Daoy (cell line): ENCODE results near the gene MRPS18B. TPM values are rescaled to one million over a fixed set of nuclear protein-coding genes. Genes with fewer than 3 reads are reported as not detected.

Source experiments
- DNase-seq: peaks from one replicate; pipeline ENCODE4 v3.0.0-alpha.2; 2015; ENCODE audit warnings: low read depth
- total RNA-seq: library from RNA; depleted of rRNA; stranded (reverse); fragments of >200 nt; shearing (Covaris generic); gene quantifications from 2 replicates; pipeline ENCODE4 v1.2.3, GENCODE V29; 2014

MRPS18B gene
- total RNA-seq, 1 experiment from 2014 or later, result 93.5 TPM

DNA sequence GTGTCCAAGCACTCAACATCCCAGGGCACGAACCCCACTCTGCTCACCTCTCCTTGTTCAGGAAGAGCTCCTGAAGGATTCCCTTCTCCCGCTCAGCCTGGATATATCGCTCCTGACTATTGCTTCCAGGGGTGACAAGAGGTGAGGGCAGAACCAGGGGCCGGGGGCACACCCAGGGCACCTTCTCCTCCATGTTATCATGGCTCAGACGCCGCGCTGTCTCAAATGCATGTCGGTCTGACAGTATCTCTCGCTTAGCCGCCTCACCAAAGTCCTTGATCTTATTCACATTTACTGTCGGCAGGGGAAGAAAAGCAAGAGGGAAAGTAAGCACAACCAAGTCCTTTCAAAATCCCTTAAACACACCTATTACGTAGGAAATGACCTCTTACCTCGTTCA, 13.7 kb upstream of the MRPS18B start:
- no peak for DNase-seq

- DNase-seq, result no peak
Measured at GRCh38 chr6:30610065-30610464, 7.6 kb upstream of the MRPS18B start.

- DNase-seq, result no peak
Measured at GRCh38 chr6:30611150-30611855, 6.3 kb upstream of the MRPS18B start.

DNA sequence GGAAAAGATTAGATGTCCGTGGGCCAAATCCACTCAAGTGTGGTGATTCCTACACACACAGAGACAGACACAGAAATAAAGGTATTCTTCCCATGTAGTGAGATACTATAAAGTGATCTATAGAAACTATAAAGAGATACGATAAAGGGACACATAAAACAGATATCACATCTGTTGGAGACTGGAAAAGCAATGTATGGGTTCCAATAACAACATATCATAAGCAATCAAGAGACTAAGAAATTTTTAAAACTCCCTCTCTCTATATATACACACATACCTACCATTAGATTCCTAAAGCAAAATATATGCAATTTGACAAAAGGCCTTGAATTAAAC, 5.8 kb upstream of the MRPS18B start:
- no peak for DNase-seq

- DNase-seq, result no peak
Measured at GRCh38 chr6:30612213-30612612, 5.4 kb upstream of the MRPS18B start.

- DNase-seq, result peak; percentile 77
Measured at GRCh38 chr6:30612687-30613248, 4.9 kb upstream of the MRPS18B start.

DNA sequence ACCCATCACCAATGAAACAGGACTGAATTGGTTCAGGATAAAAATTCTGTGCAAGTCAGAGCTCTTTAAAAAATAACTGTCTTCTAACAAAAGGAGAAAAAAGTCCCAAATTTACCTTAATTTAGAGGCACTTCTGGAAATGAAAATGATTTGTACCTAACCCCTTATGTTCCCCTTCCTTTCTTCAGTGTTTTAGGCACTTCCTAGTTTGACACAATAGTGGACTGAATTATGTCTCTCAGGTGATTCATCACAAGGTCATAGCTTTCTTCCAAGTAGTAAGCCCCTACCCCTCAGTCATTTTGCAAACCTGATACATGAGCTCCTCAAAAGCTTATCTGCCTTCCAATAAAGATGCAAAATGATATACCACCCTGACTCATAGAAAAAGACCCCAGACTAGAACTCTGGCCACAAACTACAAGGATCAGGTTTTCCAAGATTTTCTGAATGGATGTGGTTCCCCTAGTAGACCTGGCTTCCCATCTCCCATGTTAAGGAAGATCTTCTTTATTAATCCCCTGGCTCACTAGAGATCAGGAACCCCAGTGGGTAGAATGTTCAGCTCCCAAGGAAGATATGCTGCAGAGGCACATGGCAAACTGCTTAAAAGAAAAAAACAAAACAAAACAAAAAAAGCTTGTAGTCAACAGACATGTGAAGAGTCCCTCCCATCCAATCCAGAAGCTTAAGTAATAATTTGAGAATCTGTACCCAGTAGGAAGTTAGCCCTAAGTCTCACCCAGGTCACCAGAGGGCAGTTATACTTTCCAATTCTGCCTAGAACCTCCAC, 4.2 kb upstream of the MRPS18B start:
- peak; percentile 45 for DNase-seq

- no peak for DNase-seq
Measured at GRCh38 chr6:30614044-30614842, 3.4 kb upstream of the MRPS18B start.

GRCh38 chr6:30614843-30615218, 2.8 kb upstream of the MRPS18B start:
- peak; percentile 97 for DNase-seq

DNA sequence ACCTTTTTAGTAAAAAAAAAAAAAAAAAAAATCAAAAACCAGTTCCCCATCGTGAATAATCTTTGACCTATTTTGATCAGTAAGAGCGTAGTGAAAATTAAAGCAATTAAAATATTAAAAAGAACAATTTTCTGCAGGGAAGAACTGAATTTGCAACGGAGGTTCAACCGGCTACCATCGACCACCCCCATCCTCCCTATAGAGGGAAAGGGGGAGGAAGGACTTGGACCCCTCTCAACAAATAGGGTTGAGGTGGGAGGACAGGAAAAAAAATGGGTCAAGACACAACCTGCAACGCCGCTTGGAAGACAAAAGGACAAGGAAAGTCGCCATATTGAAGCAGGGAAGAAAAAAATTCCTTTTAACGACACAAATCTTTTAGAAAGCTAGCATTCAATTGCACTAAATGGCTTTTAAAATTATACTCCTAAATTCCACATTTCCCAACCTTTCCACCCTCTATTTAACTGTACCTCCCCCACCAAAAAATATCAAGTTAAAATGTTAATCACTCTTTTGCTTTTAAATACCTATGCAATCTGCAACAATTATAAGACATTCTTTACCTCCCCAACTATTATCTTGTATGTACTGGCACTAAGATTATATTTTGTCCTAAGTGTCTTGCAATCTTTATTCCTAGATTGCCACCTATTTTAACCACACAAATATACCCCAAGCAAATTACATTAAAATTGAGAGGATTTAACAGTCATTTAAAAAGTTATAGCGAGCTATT, 2.3 kb upstream of the MRPS18B start:
- peak; percentile 90 for DNase-seq

- no peak for DNase-seq
Measured at GRCh38 chr6:30615958-30616810, 1.5 kb upstream of the MRPS18B start.

DNA sequence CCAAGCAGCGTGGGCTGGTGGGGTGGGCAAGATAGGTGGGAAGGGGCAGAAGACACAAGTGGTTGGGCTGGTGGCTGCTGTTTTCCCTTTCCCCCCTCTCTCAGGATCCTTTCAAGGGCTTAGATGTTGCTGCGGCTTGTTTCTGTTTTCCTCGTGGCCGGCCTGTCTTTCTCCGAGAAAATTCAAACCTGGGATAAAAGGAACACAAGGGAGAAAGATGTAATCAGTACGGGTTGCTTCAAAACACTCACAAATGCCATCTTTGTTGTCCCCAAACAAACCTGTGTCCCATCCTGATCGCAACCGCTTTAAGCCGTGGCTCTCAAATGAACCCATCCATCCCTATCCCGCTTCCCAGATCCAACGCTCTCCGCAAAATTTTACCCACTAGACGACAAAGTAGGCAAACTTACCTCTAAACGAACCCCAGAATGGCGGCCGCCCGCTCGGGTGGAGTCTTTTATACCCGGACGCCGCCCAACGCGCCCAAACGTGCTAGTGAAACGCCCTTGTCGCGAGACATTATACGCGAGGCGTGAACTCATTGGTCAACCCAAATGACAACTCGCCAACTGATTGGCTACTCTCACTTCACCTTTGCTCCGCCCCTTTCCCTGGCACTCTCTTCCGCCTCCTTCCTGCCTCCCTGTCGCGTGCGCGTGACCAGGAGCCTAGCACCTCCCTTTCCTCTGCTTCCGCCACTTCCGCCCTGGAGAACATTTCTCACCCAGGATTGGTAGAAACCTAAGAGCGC, 652 bp upstream of the MRPS18B start, which contains the start of gene PPP1R10:
TSS of gene PPP1R10 (minus strand) at position 433 of the 754 bp plus-strand sequence. CDS start 7,299 bp downstream, outside the sequence.
- peak; percentile 100 for DNase-seq

DNA sequence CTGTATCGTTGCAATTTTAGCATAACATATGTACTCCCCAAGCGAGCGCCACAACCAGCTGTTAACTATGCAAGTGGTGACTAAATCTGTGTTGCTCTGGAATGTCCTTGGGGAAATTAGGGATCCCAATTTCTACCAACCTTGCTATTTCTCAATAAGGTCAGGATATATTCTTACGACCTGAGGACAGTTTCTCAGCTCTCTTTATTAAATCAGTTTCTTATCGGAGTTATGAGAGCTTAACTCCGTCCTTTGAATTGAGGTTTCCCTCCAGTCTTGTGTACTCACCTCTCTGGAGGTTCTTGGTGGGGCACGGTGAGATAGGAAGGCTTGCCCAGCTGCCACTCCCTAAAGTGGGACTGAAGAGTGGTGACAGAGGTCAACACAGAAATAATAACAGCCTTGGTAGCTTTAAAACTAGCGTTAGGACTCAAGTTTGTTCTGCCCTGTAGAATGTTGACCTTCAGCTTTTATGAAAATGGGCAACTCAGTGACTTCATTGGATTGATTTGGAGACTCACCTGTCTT, 694 bp downstream of the MRPS18B start:
- DNase-seq, result no peak

DNA sequence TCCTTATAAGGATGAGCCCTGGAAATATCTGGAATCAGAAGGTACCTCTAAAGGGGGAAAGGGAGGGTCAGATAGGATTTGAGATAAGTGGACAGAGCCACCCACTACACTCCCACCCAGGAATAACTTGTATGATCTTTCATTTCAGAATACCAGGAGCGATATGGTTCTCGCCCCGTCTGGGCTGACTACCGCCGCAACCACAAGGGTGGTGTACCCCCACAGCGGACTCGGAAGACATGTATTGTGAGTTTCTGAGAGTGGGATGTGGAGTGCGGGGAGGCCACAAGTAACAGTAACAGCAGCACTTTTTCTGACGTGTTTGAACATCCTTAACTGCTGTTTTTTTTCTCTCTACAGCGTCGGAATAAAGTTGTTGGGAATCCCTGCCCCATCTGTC, 1.9 kb downstream of the MRPS18B start:
- DNase-seq, result no peak

DNA sequence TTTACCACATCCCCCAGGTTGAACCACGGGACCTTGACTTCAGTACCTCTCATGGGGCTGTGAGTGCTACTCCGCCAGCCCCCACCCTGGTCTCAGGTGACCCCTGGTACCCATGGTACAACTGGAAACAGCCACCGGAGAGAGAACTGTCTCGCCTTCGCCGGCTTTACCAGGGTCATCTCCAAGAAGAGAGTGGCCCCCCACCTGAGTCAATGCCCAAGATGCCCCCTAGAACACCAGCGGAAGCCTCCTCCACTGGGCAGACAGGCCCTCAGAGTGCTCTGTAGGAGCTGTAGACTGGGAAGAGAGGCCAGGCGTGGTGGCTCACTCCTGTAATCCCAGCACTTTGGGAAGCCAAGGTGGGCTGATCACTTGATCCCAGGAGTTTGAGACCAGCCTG, 7.9 kb downstream of the MRPS18B start:
- no peak for DNase-seq

GRCh38 chr6:30626484-30627366, 9.1 kb downstream of the MRPS18B start, which contains the start of gene ATAT1:
Gene ATAT1, plus strand, starts transcription at chr6:30626874.
- DNase-seq, result peak; percentile 93

GRCh38 chr6:30635834-30636233, 18.2 kb downstream of the MRPS18B start:
- no peak for DNase-seq

DNA sequence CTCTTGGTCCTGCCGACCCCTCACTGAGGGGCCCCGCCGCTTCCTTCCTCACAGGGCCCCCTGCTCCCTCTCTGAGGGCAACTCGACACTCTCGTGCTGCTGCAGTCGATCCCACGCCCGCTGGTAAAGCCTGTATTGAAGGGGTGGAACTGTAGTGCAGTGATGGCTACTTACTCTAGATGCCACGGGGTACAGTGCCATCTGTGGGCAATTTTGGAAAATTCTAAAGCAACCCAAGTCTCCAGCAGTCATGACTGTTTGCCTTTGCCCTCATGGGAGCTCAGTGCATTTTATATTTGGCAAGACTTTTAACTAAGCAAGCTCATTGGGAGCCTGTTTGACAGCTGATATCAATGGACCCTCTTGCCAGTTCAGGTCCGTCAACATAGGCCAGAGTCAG, 22.8 kb downstream of the MRPS18B start:
- DNase-seq, result no peak
